Osteoblast (primary cell): ENCODE results near the gene SETD1A. TPM values are rescaled to one million over a fixed set of nuclear protein-coding genes. Genes with fewer than 3 reads are reported as not detected.

Experiments used
- DNase-seq: peaks from one replicate; pipeline ENCODE4 v3.0.0; 2011; ENCODE audit warnings: low spot score, mixed read lengths; ENCODE audit not compliant: insufficient read length; ENCODE audit errors: missing footprints
- H2AFZ ChIP-seq: 2 replicates; pipeline ENCODE4 v1.6.0; 2011; ENCODE audit warnings: mild to moderate bottlenecking, low read length
- H3K27ac ChIP-seq: 2 replicates; pipeline ENCODE4 v1.5.1; 2011; ENCODE audit warnings: mild to moderate bottlenecking, low read depth, low read length, moderate library complexity
- H3K27me3 ChIP-seq: 2 replicates; pipeline ENCODE4 v1.6.0; 2012; ENCODE audit warnings: mild to moderate bottlenecking, control low read depth, inconsistent platforms, low read length, moderate library complexity; ENCODE audit not compliant: insufficient read depth
- H3K36me3 ChIP-seq: 2 replicates; pipeline ENCODE4 v1.5.1; 2011; ENCODE audit warnings: mild to moderate bottlenecking, low read length, control low read depth, moderate library complexity; ENCODE audit not compliant: insufficient read depth
- H3K4me1 ChIP-seq: 2 replicates; pipeline ENCODE4 v1.5.1; 2011; ENCODE audit warnings: mild to moderate bottlenecking, low read length, control low read depth, moderate library complexity; ENCODE audit not compliant: insufficient read depth
- H3K4me2 ChIP-seq: 2 replicates; pipeline ENCODE4 v1.6.0; 2011; ENCODE audit warnings: mild to moderate bottlenecking, low read length; ENCODE audit not compliant: insufficient read depth
- H3K4me3 ChIP-seq: fragments of 200-600 bp; sonication (generic); 3 replicates; pipeline ENCODE4 v1.5.1; 2012; ENCODE audit warnings: mild to moderate bottlenecking, low read length, inconsistent platforms; ENCODE audit not compliant: insufficient read depth
- H3K79me2 ChIP-seq: 2 replicates; pipeline ENCODE4 v1.6.0; 2012; ENCODE audit warnings: mild to moderate bottlenecking, low read length, control low read depth, inconsistent platforms; ENCODE audit not compliant: insufficient read depth
- H3K9me3 ChIP-seq: 2 replicates; pipeline ENCODE4 v1.5.1; 2011; ENCODE audit warnings: low read depth, low read length, control low read depth
- H4K20me1 ChIP-seq: 2 replicates; pipeline ENCODE4 v1.6.0; 2012; ENCODE audit warnings: mild to moderate bottlenecking, low read length, control low read depth; ENCODE audit not compliant: insufficient read depth
- total RNA-seq: library from RNA; depleted of rRNA; stranded (reverse); fragments of >200 nt; gene quantifications from 2 replicates; pipeline ENCODE4 v1.2.3, GENCODE V29; 2012
- TF ChIP-seq, protein P1 (sequence below): IDR thresholded peaks from 2 replicates; pipeline ENCODE4 v1.5.1; 2011; ENCODE audit warnings: mild to moderate bottlenecking, low read depth, low read length, moderate library complexity; ENCODE audit errors: extremely low read depth

Gene SETD1A
- total RNA-seq, 1 donor: 2.2 TPM

DNA sequence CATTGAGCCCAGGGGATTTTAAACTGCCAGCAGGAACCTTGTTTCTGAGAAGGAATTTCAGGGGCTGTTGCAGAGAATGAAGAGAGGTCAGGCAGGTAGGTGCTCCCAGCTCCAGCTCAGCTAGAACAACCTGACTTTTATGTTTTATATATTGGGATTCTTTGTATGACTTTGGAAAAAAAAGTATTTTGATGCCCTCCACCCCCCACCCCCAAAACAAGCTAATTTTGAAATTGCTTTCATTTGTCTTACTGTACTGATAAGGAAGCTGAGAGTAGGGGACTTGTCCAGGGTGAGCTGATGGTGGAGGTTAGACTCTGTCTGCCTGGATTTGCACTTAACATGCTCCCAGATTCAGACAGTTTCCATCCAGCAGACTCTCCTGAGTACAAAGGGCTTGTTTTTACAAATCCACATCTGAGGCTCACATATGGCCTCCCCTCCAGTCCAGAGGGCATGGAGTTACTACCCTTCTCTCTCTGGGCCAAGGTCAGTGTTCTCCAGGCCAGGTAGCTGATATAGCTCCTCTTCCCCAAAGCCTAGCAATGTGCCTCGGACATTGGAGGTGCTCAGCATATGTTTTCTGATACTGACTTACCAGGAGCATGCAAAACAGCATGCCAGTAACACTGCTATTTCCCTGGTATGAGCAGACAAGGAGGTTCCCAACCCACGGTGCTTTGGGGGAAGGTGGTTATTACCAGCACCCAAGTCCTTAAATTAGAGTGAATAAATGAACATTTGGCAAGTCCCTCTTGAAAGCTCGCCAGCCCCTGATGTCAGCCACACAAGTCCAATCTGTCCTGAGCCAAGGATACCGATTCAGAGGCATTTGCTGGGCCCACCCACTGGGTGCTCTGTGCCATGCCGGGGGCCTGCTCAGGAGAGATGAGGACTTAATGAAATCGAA is 41.6 kb downstream of the SETD1A start:
- peak; percentile 91 for DNase-seq
- peaks cover 26% of the 10 kb centered on the region for H3K4me1 ChIP-seq

DNA sequence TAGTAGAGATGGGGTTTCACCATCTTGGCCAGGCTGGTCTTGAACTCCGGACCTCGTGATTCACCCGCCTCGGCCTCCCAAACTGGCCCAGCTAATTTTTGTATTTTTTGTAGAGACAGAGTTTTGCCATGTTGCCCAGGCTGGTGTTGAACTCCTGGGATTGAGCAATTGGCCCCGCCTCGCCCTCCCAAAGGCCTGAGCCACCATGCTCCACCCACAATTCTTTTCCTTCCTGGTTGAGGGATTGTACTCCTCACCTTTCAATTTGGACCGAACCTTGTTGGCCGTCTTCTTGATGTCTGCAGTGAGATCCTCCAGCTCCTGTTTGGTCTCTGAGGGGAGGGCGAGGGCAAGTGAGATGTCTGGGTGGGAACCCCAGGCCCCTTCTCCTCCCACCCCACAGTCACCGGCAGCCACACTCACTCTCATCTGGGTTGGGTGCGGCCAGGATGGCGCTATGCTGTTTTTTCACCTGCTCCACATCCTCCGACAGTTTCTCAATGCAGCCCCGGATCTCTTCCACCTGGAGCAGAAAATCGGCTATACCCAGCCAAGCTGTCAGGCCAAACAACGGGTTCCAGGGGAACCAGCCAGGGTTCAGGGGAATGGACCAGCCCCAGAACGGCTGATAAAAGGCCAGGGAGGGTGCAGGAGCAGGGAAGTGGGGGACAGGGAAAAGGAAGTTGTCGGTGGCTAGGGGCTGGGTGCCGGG is 43.3 kb downstream of the SETD1A start:
- H3K36me3 ChIP-seq: no peaks in the 10 kb centered on the region
- H3K27ac ChIP-seq: no peak overlapping the region
- no peaks in the 10 kb centered on the region for H3K79me2 ChIP-seq
- H3K4me1 ChIP-seq: peaks cover 29% of the 10 kb centered on the region
- no peak overlapping the region for H3K4me3 ChIP-seq
- H4K20me1 ChIP-seq: no peaks in the 10 kb centered on the region
- peak; percentile 75 for DNase-seq
- no peak overlapping the region for H2AFZ ChIP-seq
- TF ChIP-seq, protein P1, sequence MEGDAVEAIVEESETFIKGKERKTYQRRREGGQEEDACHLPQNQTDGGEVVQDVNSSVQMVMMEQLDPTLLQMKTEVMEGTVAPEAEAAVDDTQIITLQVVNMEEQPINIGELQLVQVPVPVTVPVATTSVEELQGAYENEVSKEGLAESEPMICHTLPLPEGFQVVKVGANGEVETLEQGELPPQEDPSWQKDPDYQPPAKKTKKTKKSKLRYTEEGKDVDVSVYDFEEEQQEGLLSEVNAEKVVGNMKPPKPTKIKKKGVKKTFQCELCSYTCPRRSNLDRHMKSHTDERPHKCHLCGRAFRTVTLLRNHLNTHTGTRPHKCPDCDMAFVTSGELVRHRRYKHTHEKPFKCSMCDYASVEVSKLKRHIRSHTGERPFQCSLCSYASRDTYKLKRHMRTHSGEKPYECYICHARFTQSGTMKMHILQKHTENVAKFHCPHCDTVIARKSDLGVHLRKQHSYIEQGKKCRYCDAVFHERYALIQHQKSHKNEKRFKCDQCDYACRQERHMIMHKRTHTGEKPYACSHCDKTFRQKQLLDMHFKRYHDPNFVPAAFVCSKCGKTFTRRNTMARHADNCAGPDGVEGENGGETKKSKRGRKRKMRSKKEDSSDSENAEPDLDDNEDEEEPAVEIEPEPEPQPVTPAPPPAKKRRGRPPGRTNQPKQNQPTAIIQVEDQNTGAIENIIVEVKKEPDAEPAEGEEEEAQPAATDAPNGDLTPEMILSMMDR: no peak
- H3K27me3 ChIP-seq: no peaks in the 10 kb centered on the region
- H3K4me2 ChIP-seq: no peak overlapping the region
- H3K9me3 ChIP-seq: no peaks in the 10 kb centered on the region

More for the DNA sequence above, 41.6 kb downstream of the SETD1A start:
- TF ChIP-seq, protein P1: no peak
- Histone ChIP-seq H3K79me2 (no peaks in the 10 kb centered on the region), H3K4me2 (peak overlapping the region; percentile 97), H2AFZ (peak overlapping the region; percentile 80), H4K20me1 (no peaks in the 10 kb centered on the region), H3K9me3 (no peaks in the 10 kb centered on the region), H3K27ac (peak overlapping the region; percentile 89), H3K27me3 (no peaks in the 10 kb centered on the region), H3K36me3 (no peaks in the 10 kb centered on the region), H3K4me3 (no peak overlapping the region)

DNA sequence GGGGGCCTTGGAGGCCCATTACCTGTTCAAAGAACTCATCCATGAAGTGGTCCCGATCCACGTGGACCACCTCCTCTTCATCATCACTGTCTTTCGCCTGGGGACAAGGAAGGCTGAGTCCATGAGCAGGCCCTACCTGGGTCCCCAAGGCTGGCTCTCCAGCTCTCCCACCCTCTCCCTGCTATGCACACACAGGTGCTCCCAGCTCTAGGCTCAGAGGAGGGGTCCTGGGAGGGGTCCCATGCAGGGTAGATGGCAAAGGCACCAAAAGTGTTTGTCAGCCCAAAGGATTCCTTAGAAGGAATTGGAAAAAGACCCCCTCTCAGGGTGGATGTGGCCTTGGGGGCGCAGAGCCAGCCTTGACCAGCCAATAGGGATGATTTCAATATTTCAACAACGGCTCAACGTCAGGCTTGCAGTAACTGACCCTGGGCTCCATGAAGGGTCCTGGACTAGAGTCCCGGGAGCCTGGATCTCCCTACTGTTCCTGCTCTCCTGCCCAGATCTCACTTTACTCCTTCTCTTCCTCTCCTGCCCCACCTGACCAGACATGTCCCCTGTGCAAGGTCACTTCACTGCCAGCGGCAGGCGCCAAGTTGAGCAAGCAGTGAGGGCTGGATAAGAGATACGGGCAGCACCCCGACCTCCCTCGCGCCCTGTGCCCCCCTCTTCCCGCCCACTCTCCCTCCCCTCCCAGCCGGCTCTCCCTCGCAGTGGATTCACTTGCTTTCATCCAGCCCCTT is 44.1 kb downstream of the SETD1A start:
- Histone ChIP-seq H3K36me3 (no peaks in the 10 kb centered on the region), H4K20me1 (no peaks in the 10 kb centered on the region), H3K27ac (no peak overlapping the region), H3K4me2 (no peak overlapping the region), H3K9me3 (no peaks in the 10 kb centered on the region), H3K79me2 (no peaks in the 10 kb centered on the region), H3K27me3 (no peaks in the 10 kb centered on the region), H3K4me1 (peaks cover 35% of the 10 kb centered on the region), H3K4me3 (no peak overlapping the region), H2AFZ (no peak overlapping the region)
- peak; percentile 79 for DNase-seq
- TF ChIP-seq, protein P1: no peak
